ENCODE results near the gene KCNMA1. TPM values are rescaled to one million over a fixed set of nuclear protein-coding genes. Genes with fewer than 3 reads are reported as not detected.

KCNMA1 gene
- total RNA-seq, 1 donor from 2014 or later, result 6.7 TPM

DNA sequence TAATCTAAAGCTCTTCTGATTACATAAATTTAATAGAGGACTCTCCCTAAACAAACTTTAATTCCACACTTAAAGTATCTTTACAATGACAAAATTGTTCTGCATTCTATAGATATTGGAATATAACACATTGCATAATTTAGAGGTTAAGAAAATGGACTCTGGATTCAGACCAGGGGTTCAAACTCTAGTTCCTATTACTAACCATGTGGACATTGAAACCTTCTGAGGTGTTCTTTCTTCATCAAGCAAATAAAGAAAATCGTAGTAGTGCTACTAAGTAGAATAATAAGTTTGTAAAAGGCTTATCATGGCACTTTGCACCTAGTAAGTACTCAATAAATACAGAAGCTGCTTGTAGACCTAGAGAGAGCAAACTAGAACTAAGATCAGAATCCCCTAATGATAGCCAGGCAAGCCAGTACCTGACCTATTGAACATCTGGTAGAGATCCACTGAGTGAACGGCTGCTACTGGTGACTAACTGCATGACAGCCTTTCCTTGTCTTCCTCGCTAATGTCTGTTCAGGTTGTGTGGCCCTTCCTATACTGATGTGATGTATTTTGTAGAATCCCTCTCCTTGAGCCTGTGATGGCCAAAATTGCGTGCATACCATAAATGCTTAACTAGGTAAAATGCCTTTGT is 430.3 kb downstream of the KCNMA1 start:
- no peak for DNase-seq (ENCODE audit: extremely low read depth, low read depth, low spot score)

DNA sequence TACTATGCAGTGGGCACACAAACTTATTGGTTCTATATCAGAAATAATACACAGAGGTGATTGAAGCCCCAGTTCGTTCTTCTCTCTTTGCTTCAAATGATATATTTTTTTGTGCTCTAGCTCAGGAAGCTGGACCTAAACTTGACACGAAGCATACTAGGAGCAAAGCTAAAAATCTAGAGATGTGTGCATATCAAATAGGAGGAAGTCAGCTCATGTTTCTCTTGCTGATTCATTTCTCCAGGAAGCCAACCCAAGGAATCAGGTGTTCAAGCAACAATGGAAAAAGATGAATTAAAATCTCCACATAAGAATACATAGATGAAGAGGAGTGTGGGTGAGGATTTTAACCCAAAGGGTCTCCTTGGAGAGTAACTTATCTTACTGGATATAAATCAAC is 432.5 kb downstream of the KCNMA1 start:
- no peak for DNase-seq (ENCODE audit: extremely low read depth, low read depth, low spot score)

DNA sequence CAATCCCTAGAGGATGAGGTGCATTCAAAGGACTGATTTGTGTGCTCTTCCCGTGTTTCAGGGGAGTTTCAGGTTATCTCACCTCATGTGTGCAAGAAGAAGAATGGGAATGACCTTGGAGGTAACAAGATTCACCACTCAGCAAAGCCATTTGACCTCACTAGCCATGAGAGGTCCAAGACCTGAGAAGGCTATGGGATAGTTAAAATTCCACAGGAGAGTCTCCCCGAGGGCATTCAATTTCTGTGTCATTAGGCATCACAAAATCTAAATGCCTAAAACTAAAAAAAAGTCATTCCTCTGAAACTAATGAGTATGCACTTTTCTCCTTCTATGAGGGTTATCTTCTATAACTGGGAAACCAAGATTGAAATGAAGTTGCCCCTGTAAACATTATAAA is 433.4 kb downstream of the KCNMA1 start:
- no peak for DNase-seq (ENCODE audit: extremely low read depth, low read depth, low spot score)

DNA sequence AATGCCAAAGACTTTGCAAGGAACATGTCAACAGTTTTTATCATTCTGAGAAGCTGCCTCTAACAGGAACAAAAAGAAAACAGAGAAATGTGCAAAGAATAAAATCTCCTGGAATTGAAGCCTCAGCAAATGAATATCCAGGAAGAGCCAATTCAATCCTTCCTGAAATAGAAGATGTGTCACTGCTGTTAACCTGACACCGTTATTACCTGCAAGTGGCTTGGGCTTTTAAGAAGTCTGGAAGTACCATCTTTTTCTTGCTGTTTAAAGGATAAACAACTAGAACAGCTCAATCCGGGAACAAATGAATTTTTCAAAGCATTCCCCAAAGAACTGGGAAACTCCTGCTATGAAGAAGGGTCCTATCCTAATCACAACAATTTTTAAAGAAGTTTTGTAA is 434.8 kb downstream of the KCNMA1 start:
- DNase-seq (ENCODE audit: extremely low read depth, low read depth, low spot score), result no peak

DNA sequence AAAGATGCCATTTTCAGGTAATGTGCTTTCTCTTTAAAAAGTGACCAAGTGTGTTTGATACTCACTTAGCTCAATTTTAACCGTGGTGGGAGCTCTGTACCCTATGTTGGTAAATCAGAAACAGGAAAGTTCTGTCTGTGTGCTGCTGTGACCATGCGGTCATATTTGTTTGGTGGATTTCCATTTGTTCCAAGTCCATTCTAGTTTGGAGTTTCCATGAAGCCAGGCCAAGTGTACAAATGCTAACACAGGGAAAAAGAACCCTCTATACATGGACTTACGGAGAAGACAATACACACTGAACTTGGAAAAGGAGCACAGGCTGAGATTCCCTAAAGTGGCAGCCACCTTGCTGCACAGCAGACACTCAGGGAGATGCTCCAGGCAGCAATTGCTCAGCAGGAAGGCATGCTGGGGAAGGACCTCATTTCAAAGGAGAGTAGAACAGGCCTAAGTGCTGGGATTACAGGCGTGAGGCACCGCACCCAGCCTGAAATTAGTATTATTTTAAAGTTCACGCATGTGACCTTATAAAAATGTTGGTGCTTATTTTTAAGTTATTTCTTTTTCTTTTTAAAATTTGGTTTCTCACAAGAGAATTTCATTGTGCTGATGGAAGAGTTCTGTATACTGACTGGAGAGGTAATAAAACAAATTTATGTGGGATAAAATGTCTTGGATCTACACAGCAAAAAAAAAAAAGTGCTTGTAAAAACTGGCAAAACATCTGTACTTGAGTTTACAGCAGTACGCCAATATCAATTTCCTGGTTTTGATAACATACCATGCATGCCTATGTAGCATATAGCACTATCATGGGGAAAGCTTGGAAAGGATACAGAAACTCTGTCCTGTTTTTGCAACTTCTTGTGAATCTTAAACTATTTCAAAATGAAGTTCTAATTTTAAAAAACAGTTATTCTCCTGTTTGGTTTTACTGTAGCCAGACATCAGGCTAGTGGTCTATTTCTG is 436.2 kb downstream of the KCNMA1 start:
- DNase-seq (ENCODE audit: extremely low read depth, low read depth, low spot score), result no peak

DNA sequence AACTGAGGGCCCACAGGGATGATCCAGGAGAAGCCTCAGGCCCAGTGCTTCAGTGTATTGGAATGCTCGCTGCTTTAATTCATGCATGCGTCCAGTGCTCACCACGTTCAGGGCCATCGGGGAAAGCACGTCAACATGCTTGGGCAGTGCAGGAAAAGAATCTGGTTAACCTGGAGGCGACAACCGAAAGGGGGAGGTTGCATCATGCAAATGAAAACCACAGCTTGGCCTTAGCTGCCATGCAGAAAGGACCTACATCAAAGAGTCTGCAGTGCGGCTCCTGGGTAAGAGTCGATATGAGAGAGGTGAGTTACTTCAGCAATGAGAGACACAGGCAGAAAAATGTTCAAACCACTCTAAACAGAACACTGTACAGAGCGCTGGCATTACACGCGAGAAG is 440.1 kb downstream of the KCNMA1 start:
- DNase-seq (ENCODE audit: extremely low read depth, low read depth, low spot score), result no peak

DNA sequence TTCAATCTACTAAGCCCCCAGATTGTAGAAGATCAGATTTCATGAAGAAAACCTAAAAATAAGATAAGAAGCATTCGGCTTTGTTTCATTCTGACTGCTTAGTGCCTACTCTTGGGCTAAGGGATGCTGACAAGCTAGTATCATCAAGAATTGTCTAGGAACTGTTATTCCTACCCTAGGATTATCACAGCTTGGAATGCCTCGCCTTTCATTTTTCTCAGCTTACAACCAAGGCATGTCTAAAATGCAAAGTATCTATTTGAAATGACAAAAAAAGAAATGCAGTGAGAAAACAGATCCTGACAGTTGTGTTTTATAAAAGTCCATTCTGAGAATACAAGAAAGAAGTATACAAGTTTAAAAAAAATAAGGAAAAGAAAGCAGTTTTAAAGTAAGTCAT is 441.0 kb downstream of the KCNMA1 start:
- DNase-seq (ENCODE audit: extremely low read depth, low read depth, low spot score), result no peak

DNA sequence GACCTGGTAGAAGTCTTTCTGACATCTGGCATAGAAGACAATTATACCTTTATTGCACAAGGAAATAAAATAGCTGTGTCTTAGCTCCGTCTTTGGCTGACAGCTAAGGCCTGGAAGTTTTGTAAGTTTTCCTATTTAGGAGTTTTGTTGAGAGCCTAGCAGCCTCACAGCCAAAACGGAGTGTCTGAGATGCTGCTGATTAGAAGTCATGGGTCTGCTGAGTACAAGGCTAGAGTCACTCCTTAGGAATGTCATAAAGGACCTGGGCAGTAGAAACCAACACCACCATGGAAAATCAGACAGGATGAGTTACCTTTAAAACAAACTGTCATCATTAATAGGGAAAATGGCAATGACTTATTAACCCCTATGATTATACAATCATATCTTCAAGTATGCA is 442.5 kb downstream of the KCNMA1 start:
- no peak for DNase-seq (ENCODE audit: extremely low read depth, low read depth, low spot score)

DNA sequence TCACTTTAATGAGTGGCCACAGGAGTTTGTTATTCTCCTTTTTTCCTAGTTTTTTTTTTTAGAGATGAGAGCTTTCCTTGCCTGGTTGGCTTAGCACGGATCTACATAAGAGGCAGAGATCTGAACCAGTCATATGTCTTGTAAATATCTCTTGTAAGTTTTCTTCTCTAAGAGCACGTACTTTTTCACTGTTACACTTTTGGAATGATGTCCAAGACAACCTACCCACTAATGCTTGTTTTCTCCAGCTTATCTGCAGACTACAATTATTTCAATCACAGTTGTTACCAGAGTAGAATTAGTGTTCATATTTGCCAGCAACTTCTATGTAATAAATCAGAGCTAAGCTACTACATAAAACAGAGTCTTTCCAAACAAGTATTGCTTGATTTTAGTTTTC is 444.6 kb downstream of the KCNMA1 start:
- DNase-seq (ENCODE audit: extremely low read depth, low read depth, low spot score), result no peak

DNA sequence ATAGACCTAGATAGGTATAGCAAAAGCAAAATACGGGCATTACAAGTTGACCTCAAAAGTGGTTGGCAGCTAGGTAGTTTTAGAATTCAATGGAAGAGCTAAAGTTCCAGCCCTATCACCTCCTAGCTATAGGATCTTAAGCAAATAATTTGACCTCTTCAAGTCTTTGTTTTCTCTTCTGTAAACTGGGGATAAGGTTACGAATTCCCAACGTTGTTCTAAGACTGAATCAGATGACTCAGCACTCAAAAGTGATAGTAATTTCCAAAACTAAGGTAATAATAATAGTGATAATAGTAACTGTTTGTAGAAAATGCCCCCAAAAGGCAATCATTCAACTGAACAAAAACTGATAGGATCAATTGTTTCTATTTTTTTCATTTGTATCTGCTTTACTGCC is 445.2 kb downstream of the KCNMA1 start:
- DNase-seq (ENCODE audit: extremely low read depth, low read depth, low spot score), result no peak

DNA sequence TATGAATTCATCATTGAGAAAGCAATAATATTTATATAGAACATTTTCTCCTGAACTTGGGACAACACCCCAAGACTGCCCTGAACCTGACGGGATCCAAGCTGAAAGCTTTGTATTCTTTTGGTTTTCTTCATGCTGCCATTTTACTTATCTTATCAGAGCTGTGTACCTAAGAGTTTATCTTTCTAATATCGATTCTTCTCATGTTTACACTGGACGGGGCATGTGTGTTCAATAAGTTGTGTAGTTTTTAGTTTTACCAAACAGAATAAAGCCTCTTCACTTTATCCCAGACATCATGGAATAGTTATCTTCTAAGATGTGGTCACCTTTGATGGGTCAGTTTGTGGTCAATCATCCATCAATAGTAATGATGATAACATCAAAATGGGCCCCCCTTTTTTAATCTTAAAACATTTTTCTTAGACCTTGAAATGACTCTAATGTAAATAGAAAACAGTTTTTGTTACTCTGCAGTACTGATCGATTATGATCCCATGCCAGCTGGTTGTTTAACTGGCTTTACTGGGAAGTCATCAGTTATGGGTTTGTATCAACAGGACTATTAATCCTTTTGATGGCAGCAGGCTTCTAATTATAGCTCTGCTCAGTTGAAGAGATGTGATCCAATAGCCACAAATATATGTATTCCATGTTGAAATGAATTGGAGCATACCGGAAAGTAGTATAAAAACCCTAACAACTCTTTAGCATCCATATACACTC is 446.1 kb downstream of the KCNMA1 start:
- no peak for DNase-seq (ENCODE audit: extremely low read depth, low read depth, low spot score)

DNA sequence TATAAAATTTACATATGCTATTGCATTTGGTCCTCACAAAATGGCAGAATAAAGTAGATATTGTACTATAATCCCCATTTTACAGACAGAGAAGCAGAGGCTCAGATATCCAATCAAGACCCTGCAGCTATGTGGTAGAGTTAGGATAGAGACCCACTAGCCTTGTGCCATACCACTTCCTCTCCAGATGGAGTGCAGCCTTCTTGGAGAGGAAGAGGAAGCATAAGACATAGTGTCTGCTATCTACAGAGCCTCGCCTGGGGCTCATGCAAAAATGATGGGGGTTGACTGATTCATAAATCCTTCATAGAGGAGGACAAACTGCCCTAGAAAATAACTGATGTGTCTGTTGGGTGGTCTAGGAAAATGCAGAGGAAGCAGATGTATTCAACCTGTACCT is 447.3 kb downstream of the KCNMA1 start:
- DNase-seq (ENCODE audit: extremely low read depth, low read depth, low spot score), result no peak

DNA sequence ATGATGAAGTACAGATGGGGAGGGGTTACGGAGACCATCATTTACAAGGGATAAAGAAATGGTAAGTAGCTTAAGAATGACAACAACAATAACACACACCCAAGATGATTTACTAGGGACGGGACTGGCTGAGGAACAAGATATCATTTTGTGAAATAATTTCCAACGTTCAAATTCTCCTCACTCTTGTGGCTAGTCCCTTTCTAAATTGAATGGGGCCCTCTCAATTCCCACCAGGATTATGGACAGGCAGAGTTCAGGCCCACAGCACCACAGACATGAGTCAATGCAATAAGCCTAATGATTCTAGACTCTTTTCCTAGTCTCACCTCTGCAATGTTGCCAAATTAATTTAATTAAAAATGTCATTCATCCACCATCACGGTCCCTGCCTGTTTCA is 448.1 kb downstream of the KCNMA1 start:
- DNase-seq (ENCODE audit: extremely low read depth, low read depth, low spot score), result no peak

DNA sequence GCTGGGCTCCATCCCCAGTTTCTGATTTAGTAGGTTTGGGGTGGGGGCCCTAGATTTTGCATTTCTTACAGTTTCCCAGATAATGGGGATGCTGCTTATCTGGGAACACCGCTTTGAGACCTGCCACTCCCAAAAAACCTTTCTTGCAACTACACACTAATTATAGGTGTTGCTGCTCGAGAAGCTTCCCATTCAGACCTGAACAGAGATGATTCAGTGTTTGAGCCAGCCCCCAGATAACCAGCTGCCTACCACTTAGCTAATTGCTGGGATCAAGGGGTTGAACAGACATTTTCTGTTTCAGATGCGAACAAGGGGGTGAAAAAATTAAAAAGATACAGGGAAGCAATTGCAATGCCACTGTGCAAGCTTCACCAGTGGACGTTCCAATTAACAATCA is 448.5 kb downstream of the KCNMA1 start:
- DNase-seq (ENCODE audit: extremely low read depth, low read depth, low spot score), result no peak

DNA sequence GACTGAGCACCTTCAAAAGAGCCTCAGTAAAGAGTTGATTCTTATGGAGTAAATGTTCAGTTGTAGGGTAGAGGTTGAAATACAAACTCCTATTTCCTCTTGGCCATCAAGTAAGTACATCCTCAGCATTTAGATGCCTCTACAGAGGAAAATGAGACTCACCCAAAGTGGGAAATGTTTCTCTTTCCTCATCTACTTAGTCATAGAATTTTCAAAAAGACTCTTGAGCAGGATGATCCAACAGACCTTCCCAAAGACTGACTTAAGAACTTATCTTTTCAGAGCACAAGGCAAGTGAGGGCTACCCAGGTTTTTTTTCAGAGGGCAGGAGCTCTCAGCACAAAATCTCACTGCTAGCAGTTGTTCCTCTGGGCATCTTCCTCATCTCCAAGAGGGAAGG is 449.1 kb downstream of the KCNMA1 start:
- DNase-seq (ENCODE audit: extremely low read depth, low read depth, low spot score), result no peak

DNA sequence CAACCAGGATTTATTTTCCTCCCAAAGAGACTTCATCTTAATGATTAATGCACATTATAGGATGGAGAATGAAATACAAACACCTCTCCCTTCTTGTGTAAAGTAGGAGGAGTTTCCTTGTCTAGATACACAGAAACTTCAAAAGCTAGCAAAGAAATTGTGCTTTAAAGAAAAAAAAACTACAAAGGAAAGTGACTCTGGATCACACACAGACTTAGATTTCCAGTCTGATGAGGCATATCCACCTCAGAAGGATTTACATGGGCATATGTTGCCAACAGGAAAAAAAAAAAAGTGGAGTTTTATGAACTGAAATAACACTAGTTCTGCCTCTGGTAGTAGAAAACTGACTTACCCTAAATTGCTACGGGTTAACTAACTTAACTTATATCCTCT is 449.6 kb downstream of the KCNMA1 start:
- DNase-seq (ENCODE audit: extremely low read depth, low read depth, low spot score), result no peak

DNA sequence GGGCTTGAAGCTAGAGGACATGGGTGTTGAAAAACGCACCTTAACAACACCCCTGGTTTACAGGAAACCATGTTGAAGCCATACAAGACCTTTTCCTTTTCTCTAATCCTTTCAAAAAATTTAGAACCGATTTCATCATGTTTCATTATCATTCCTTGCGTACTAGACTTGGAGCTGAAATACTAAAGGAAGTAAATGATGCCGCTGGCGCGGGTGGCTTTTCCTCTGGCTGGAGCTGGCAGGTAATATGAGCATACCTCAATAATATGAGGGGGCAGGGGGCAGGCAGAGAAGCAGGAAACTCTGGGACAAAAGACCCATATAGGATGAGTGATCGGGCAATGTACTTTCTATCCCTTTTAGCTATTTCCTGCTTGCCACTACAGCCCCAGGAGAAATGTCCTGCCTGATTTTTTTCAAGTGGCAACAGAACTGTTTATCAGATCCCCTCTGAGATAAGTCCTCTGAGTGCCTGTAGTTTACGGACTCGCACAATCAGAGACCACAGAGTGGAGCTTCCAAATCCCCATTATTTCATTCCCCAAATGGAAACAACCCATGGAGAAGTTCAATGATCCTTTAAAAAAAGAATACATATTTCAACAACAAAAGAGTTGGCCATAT is 450.1 kb downstream of the KCNMA1 start:
- DNase-seq (ENCODE audit: extremely low read depth, low read depth, low spot score), result no peak

DNA sequence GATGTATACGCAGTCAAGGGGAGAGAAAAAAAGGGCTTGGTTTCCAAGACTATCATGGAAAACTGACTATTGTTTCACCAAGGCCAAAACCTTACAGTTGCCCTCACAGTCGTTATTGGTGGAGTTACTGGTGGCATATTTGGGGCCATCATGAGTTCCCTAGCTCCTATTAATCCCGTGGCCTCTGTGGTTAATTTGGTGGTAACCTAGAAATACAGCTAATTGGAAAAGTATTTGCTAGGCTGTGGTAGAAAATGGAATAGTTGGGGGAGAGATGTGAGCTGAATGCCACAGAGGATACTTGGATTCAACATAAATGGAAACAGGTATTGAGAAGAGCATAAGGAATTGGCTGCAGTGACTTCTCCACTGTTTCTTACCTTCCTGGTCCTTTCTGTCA is 450.7 kb downstream of the KCNMA1 start:
- no peak for DNase-seq (ENCODE audit: extremely low read depth, low read depth, low spot score)

DNA sequence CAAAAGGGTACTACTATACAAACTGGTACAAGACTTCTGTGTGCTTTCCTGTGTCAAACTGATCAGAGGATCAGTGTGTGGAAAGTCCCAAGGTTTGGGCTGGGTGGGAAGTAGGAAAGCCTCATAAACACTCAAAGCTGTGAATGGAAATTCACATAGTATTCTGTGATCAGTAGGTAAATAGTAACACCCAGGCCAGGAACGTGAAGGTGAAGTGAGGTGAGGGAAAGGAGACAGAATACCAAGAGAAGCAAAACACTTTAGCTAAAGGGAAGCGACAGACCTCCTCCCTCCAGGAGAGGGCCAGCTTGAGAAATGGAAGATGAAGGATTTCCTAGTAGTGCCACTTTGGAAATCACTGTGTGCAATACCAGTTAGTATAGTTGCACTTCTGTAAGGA is 451.9 kb downstream of the KCNMA1 start:
- DNase-seq (ENCODE audit: extremely low read depth, low read depth, low spot score), result no peak

DNA sequence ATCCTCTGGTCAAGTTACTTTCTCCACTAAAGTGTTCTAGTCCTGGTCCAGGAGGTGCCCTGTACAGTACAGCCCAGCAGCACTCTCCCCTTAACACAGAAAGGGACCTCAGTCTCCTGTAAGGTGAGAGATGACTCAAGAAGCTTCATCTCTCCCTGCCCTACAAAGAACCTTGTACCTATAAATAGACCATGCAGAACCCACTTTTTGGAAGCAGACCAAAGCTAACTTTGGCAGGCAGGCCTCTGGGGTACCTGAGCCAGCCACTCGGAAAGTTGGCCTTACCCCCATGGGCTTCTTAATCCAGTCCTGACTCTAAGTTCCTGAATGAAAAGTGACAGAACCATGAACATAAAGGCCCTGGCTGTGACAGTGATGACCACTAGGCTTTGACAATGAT is 454.8 kb downstream of the KCNMA1 start:
- no peak for DNase-seq (ENCODE audit: extremely low read depth, low read depth, low spot score)

DNA sequence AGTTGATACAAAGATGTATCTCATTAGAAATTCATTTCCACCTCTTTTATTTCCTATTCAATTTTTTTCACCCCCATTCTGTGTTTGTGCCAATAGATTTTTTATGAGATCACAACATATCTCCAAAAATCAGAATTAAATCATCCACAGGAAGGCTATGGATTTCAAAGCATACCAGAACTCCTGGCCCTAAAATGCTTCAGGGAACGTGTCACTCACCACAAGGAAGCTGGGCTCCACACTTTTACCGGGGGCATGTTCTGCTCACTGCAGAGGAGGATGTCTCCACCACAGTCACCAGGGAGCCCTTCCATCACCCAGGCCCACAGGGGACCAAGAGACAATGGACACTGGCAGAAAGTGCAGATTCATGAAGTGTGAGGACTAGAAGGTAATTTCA is 456.8 kb downstream of the KCNMA1 start:
- no peak for DNase-seq (ENCODE audit: extremely low read depth, low read depth, low spot score)

All from glomerular endothelial cell (primary cell).